A673 (cell line): Measurements from ENCODE around the gene MKKS. TPM values are rescaled to one million over a fixed set of nuclear protein-coding genes. Genes with fewer than 3 reads are reported as not detected.
A peak's percentile ranks its signal among the peaks of the same experiment; 100 is the strongest.

Source experiments
- BruUV-seq: library from RNA; stranded (reverse); fragments of 400-500 nt; replicated peaks from 2 replicates; lab custom pipeline; 2021; lab: Mats Ljungman, UMichigan
- CTCF ChIA-PET: fragments of 300-600 bp; sonication (Branson Sonifier 250); formaldehyde crosslinking; loops from one replicate; lab custom pipeline; 2022; ENCODE audit warnings: antibody characterized with exemption; lab: Charles Lee
- POLR2A ChIA-PET: fragments of 300-600 bp; sonication (Branson Sonifier 250); formaldehyde crosslinking; loops from one replicate; lab custom pipeline; 2022; ENCODE audit warnings: antibody characterized with exemption; ENCODE audit not compliant: low non-redundant PET; lab: Charles Lee
- DNase-seq: peaks from one replicate; pipeline ENCODE4 v3.0.0-alpha.2; 2015; ENCODE audit warnings: low spot score
- H3K27ac ChIP-seq: fragments of 200-600 bp; sonication (generic); 2 replicates; pipeline ENCODE4 v1.5.1; 2016; ENCODE audit warnings: mixed run types, low read depth, mild to moderate bottlenecking, mixed read lengths, antibody characterized with exemption, low read length; ENCODE audit not compliant: poor library complexity, severe bottlenecking
- H3K27me3 ChIP-seq: fragments of 200-600 bp; sonication (generic); replicated peaks from 2 replicates; pipeline ENCODE4 v1.6.1; 2017; ENCODE audit warnings: mixed run types, low read depth, mild to moderate bottlenecking, mixed read lengths, antibody characterized with exemption, low read length; ENCODE audit not compliant: insufficient read depth, poor library complexity
- H3K36me3 ChIP-seq: fragments of 200-600 bp; sonication (generic); 2 replicates; pipeline ENCODE4 v1.6.1; 2016; ENCODE audit warnings: mixed run types, mild to moderate bottlenecking, mixed read lengths, antibody characterized with exemption, low read length; ENCODE audit not compliant: insufficient read depth, poor library complexity, severe bottlenecking
- H3K4me1 ChIP-seq: fragments of 200-600 bp; sonication (generic); 2 replicates; pipeline ENCODE4 v1.6.1; 2017; ENCODE audit warnings: mixed run types, mild to moderate bottlenecking, mixed read lengths, antibody characterized with exemption, low read length; ENCODE audit not compliant: insufficient read depth, poor library complexity, severe bottlenecking
- H3K4me3 ChIP-seq: fragments of 200-600 bp; sonication (generic); 2 replicates; pipeline ENCODE4 v1.5.1; 2016; ENCODE audit warnings: low read depth, mixed run types, mild to moderate bottlenecking, mixed read lengths, low read length; ENCODE audit not compliant: poor library complexity, severe bottlenecking
- H3K9me3 ChIP-seq: fragments of 200-600 bp; sonication (generic); 2 replicates; pipeline ENCODE4 v1.6.1; 2016; ENCODE audit warnings: mixed run types, low read depth, mild to moderate bottlenecking, mixed read lengths, antibody characterized with exemption, low read length; ENCODE audit not compliant: poor library complexity, severe bottlenecking
- CTCF ChIP-seq: fragments of 300-800, 200-600 bp; sonication (generic); conservative IDR thresholded peaks from 2 replicates; pipeline ENCODE4 v1.5.1; 2017; ENCODE audit warnings: low read depth, mild to moderate bottlenecking, antibody characterized with exemption, low read length, moderate library complexity, mixed read lengths
- EZH2 ChIP-seq: fragments of 200-600 bp; sonication (generic); IDR thresholded peaks from 2 replicates; pipeline ENCODE4 v1.6.1; 2017; ENCODE audit warnings: borderline replicate concordance, low read depth, mild to moderate bottlenecking, mixed read lengths, antibody characterized with exemption, low read length; ENCODE audit not compliant: poor library complexity, severe bottlenecking
- intact Hi-C: fragments of 100-400 bp; cut with micrococcal nuclease; formaldehyde crosslinking; loops from one replicate; pipeline ENCODE4 v1.10.0; 2022; ENCODE audit not compliant: unreplicated experiment
- total RNA-seq: library from RNA; stranded (reverse); gene quantifications from 2 replicates; pipeline ENCODE4 v1.2.3, GENCODE V29; 2021

Gene MKKS
- total RNA-seq, 1 experiment from 2014 or later = 31.9 TPM

DNA sequence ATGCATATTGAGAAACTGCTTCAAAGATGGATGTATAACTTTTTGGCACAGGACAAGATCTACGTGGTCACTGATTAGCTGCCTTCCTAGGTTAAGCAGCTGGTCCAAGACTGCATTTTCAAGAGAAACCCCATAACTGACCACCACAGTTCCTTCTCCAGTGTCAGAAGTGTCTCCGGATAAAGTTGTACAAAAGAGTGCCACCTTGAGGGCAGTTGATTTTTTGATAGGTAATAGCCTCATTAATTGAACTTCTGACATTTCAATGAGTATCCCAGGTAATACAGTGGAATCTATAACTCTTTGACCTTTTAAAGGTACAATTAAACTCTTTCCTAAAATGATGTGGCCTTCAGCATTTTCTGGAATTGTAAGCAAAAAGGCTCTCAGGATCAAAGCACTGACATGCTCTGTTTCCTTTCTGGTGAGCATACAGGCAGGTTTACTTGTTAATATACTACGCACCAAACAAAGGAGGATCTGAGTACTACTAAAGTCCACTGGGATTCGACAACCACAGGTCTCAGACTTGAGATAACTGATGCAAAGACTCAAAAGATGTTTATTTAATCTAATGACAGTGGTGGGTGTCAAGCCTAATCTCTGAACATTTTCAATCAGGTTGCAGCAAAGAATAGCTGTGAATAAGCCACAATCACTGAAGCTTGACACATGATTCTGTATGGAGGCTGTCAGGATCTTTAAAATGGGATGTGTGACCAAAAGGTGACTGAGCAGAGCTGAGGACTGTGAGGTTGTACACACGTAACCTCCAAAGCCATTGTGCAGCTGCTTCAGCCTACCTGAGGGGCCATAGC lies 21.2 kb downstream of the MKKS start:
- Histone ChIP-seq H3K27me3 (no peaks in the 10 kb centered on the region), H3K9me3 (no peaks in the 10 kb centered on the region), H3K27ac (no peak overlapping the region), H3K36me3 (peaks cover 14% of the 10 kb centered on the region), H3K4me1 (peaks cover 32% of the 10 kb centered on the region), H3K4me3 (no peak overlapping the region)
- TF ChIP-seq CTCF = peak; percentile 43
- TF ChIP-seq EZH2 = no peak
- BruUV-seq = no TSS peak
- intact Hi-C loops = no loop called here
- ChIA-PET POLR2A (no interaction called here), CTCF (no interaction called here)
- DNase-seq = no peak

GRCh38 chr20:10411673-10412072 lies 22.3 kb downstream of the MKKS start:
- no peak for TF ChIP-seq EZH2
- no peak for TF ChIP-seq CTCF
- H3K36me3 ChIP-seq = peaks cover 14% of the 10 kb centered on the region
- intact Hi-C loops = no loop called here
- H3K4me1 ChIP-seq = peaks cover 21% of the 10 kb centered on the region
- no peak overlapping the region for H3K4me3 ChIP-seq
- no peak overlapping the region for H3K27ac ChIP-seq
- CTCF ChIA-PET = no interaction called here
- no peaks in the 10 kb centered on the region for H3K9me3 ChIP-seq
- DNase-seq = no peak
- no TSS peak for BruUV-seq
- POLR2A ChIA-PET = no interaction called here
- no peaks in the 10 kb centered on the region for H3K27me3 ChIP-seq

DNA sequence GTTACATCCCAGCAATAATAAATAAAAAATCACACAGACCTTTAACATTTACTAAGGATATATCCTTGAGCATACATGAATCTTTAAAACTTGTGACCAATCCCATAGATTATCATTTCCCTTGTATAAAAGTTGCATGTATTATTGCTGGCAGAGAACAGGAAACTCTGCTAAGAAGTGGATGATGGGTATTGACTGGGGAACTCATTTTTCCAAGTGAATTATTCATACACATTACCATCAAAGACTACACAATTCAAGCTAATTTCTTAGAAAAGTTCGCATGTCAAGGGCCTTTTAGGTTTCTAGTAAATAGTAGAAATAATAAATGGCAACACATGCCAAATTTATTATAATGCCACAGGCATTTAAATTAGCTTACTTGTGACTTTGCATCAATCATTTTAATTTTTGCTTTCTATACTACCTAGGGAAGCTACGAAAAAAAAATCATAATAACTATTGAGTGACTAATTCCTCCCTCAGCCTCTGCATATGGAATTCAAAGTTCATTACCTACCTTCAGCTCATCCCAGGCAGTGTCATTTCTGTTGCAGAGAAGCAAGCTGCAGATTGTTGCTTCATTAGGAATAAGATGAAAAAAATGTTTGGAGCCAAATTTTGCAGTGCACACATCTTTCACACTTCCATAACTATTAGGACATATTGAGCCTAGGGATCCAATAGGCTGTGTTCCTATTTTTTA lies 25.8 kb downstream of the MKKS start:
- no peak for DNase-seq
- POLR2A ChIA-PET = no interaction called here
- no peak for TF ChIP-seq CTCF
- no peak for TF ChIP-seq EZH2
- Histone ChIP-seq H3K27me3 (no peaks in the 10 kb centered on the region), H3K36me3 (peaks cover 28% of the 10 kb centered on the region), H3K4me1 (peaks cover 7% of the 10 kb centered on the region), H3K9me3 (no peaks in the 10 kb centered on the region), H3K4me3 (no peak overlapping the region), H3K27ac (no peak overlapping the region)
- intact Hi-C loops = no loop called here
- CTCF ChIA-PET = no interaction called here
- BruUV-seq = no TSS peak
